ENCODE measurements around the gene RANBP17. TPM values are rescaled to one million over a fixed set of nuclear protein-coding genes. Genes with fewer than 3 reads are reported as not detected.

The RANBP17 gene
- not detected for total RNA-seq
- 0.04 TPM for polyA plus RNA-seq (2013, experiment 1 of 2)
- polyA plus RNA-seq (2013, experiment 2 of 2), result 0.16 TPM
- total RNA-seq, result 0 to 0.61 (median 0.09) reads per million in 172 experiments

- Histone ChIP-seq H3K4me3 (ENCODE audit: low read length) (no peak within 1 kb of the TSS), H3K4me1 (ENCODE audit: insufficient read depth, low read length) (no peaks in the 10 kb centered on the region), H3K36me3 (ENCODE audit: insufficient read depth, low read length) (no peaks in the 10 kb centered on the region), H3K27ac (ENCODE audit: low read depth in 1 of 2, low read length in 2 of 2) (no peak within 1 kb of the TSS), H3K27me3 (ENCODE audit: control insufficient read depth in 1 of 2, insufficient read depth in 2 of 2, low read length in 2 of 2) (peaks cover 16 to 21% of the 10 kb centered on the region in 2 experiments), H3K9me3 (ENCODE audit: control insufficient read depth in 1 of 2, insufficient read depth in 1 of 2, low read length in 2 of 2) (peaks cover 18 to 31% of the 10 kb centered on the region in 2 experiments)
- ChIA-PET POLR2A (no interaction called here), CTCF (no interaction called here)
- peak in 1 of 14 experiments; percentile 9 for DNase-seq
- intact Hi-C loops (cut with DNase I, micrococcal nuclease), result no loop called here
- Mint-ChIP-seq H3K36me3 (ENCODE audit: low read depth) (no peaks in the 10 kb centered on the region), H3K27ac (no peak within 1 kb of the TSS), H3K9me3 (peaks cover 18% of the 10 kb centered on the region), H3K4me3 (no peak within 1 kb of the TSS), H3K27me3 (peaks cover 63% of the 10 kb centered on the region), H3K4me1 (ENCODE audit: low read depth) (no peaks in the 10 kb centered on the region)
- TF ChIP-seq CTCF (IDR thresholded peaks at IDR 0.05), result no peak
- ATAC-seq (ENCODE audit: poor library complexity), result no peak
Observed at GRCh38 chr5:170861917-170862766, at the start of gene RANBP17. RANBP17 (plus strand) TSS chr5:170862018.

GRCh38 chr5:170813231-170813630 lies 48.6 kb upstream of the RANBP17 start:
- intact Hi-C loops (cut with DNase I, micrococcal nuclease), result loop anchor here in 1 of 2 experiments (5.0 kb wide), 1 partner anchor 1386 kb away; no protein-coding TSS in a partner anchor
- Mint-ChIP-seq H3K27ac (no peak overlapping the region), H3K27me3 (peaks cover 10% of the 10 kb centered on the region), H3K4me1 (ENCODE audit: low read depth) (no peaks in the 10 kb centered on the region), H3K9me3 (peaks cover 2% of the 10 kb centered on the region), H3K36me3 (ENCODE audit: low read depth) (no peaks in the 10 kb centered on the region), H3K4me3 (no peak overlapping the region)
- no peak for ATAC-seq (ENCODE audit: poor library complexity)
- Histone ChIP-seq H3K4me3 (ENCODE audit: low read length) (no peak overlapping the region), H3K9me3 (ENCODE audit: control insufficient read depth in 1 of 2, insufficient read depth in 1 of 2, low read length in 2 of 2) (no peaks in the 10 kb centered on the region), H3K27me3 (ENCODE audit: control insufficient read depth in 1 of 2, insufficient read depth in 2 of 2, low read length in 2 of 2) (no peaks in the 10 kb centered on the region), H3K27ac (ENCODE audit: low read depth in 1 of 2, low read length in 2 of 2) (no peak overlapping the region), H3K36me3 (ENCODE audit: insufficient read depth, low read length) (no peaks in the 10 kb centered on the region), H3K4me1 (ENCODE audit: insufficient read depth, low read length) (no peaks in the 10 kb centered on the region)
- ChIA-PET CTCF (no interaction called here), POLR2A (no interaction called here)
- no peak for TF ChIP-seq CTCF (IDR thresholded peaks at IDR 0.05)
- no peak for DNase-seq

- Histone ChIP-seq H3K36me3 (ENCODE audit: insufficient read depth, low read length) (no peaks in the 10 kb centered on the region), H3K9me3 (ENCODE audit: control insufficient read depth in 1 of 2, insufficient read depth in 1 of 2, low read length in 2 of 2) (no peaks in the 10 kb centered on the region), H3K27me3 (ENCODE audit: control insufficient read depth in 1 of 2, insufficient read depth in 2 of 2, low read length in 2 of 2) (no peaks in the 10 kb centered on the region), H3K27ac (ENCODE audit: low read depth in 1 of 2, low read length in 2 of 2) (no peak overlapping the region), H3K4me3 (ENCODE audit: low read length) (no peak overlapping the region), H3K4me1 (ENCODE audit: insufficient read depth, low read length) (no peaks in the 10 kb centered on the region)
- Mint-ChIP-seq H3K9me3 (peaks cover 2% of the 10 kb centered on the region), H3K27ac (no peak overlapping the region), H3K36me3 (ENCODE audit: low read depth) (no peaks in the 10 kb centered on the region), H3K27me3 (no peaks in the 10 kb centered on the region), H3K4me1 (ENCODE audit: low read depth) (no peaks in the 10 kb centered on the region), H3K4me3 (no peak overlapping the region)
- CTCF ChIA-PET, result no interaction called here
- DNase-seq, result no peak
- ATAC-seq (ENCODE audit: poor library complexity), result no peak
- TF ChIP-seq CTCF (IDR thresholded peaks at IDR 0.05), result no peak
- intact Hi-C loops (cut with DNase I, micrococcal nuclease), result no loop called here
- POLR2A ChIA-PET, result no interaction called here
Observed at GRCh38 chr5:170817195-170817594, 44.6 kb upstream of the RANBP17 start.

All from CD4-positive, alpha-beta T cell (primary cell).